Neural crest cell (in vitro differentiated cells): ENCODE measurements around the gene LRRC53. TPM values are rescaled to one million over a fixed set of nuclear protein-coding genes. Genes with fewer than 3 reads are reported as not detected.

Experiments
- DNase-seq: peaks from one replicate; pipeline ENCODE4 v3.0.0; 2021; ENCODE audit warnings: low read depth, mixed read lengths, low spot score
- H3K27ac Mint-ChIP-seq: one replicate; pipeline ENCODE4 v1.8.0; 2021; ENCODE audit warnings: mild to moderate bottlenecking, mixed read lengths; ENCODE audit not compliant: unreplicated experiment
- H3K27me3 Mint-ChIP-seq: 2 replicates; pipeline ENCODE4 v1.8.0; 2021; ENCODE audit warnings: low read depth, mild to moderate bottlenecking, mixed read lengths
- H3K36me3 Mint-ChIP-seq: 2 replicates; pipeline ENCODE4 v1.8.0; 2021; ENCODE audit warnings: low read depth, mild to moderate bottlenecking, mixed read lengths
- H3K4me1 Mint-ChIP-seq: 2 replicates; pipeline ENCODE4 v1.8.0; 2021; ENCODE audit warnings: mixed read lengths
- H3K4me3 Mint-ChIP-seq: one replicate; pipeline ENCODE4 v1.8.0; 2021; ENCODE audit warnings: mild to moderate bottlenecking, mixed read lengths
- H3K9me3 Mint-ChIP-seq: 2 replicates; pipeline ENCODE4 v1.8.0; 2021; ENCODE audit warnings: mixed read lengths
- total RNA-seq: library from RNA; stranded (reverse); gene quantifications from 2 replicates; pipeline ENCODE4 v1.2.1, GENCODE V29; 2021
- TF ChIP-seq, protein P1 (sequence below): fragments of 200-600 bp; sonication (generic); conservative IDR thresholded peaks from 2 replicates; pipeline ENCODE4 v1.5.0; 2021; ENCODE audit warnings: antibody characterized with exemption, mild to moderate bottlenecking

Gene LRRC53
- total RNA-seq, 1 donor from 2014 or later, result not detected

DNA sequence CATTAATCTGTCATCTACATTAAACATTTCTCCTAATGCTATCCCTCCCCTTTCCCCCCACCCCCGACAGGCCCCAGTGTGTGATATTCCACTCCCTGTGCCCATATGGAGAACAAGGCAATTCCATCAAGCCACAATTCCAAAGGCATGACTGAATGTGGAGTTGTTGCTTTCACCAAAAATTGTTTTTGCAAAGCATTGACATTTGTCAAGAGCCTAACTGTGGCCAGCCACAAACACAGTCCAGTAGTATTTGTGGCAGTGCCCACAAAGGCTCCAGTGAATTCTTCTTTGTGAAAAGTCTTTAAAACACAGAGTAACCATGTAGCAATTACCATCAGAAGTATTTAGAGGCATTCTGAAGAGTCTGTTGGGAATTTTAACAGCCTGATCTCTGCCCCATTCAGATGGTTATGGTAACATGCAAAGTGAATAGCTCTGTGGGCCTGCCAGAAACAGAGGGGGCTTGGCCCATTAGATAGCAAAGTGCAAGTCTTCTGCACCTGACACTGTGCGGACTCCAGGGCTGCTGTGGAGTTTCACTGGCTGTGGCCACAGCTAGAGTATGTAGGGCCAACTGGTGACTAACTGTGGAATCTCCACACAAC is 11.6 kb upstream of the LRRC53 start:
- Mint-ChIP-seq H3K4me3 (no peak overlapping the region), H3K27me3 (no peaks in the 10 kb centered on the region), H3K36me3 (no peaks in the 10 kb centered on the region), H3K27ac (no peak overlapping the region), H3K4me1 (peaks cover 17% of the 10 kb centered on the region), H3K9me3 (no peaks in the 10 kb centered on the region)
- no peak for DNase-seq
- TF ChIP-seq, protein P1, sequence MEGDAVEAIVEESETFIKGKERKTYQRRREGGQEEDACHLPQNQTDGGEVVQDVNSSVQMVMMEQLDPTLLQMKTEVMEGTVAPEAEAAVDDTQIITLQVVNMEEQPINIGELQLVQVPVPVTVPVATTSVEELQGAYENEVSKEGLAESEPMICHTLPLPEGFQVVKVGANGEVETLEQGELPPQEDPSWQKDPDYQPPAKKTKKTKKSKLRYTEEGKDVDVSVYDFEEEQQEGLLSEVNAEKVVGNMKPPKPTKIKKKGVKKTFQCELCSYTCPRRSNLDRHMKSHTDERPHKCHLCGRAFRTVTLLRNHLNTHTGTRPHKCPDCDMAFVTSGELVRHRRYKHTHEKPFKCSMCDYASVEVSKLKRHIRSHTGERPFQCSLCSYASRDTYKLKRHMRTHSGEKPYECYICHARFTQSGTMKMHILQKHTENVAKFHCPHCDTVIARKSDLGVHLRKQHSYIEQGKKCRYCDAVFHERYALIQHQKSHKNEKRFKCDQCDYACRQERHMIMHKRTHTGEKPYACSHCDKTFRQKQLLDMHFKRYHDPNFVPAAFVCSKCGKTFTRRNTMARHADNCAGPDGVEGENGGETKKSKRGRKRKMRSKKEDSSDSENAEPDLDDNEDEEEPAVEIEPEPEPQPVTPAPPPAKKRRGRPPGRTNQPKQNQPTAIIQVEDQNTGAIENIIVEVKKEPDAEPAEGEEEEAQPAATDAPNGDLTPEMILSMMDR, result no peak

DNA sequence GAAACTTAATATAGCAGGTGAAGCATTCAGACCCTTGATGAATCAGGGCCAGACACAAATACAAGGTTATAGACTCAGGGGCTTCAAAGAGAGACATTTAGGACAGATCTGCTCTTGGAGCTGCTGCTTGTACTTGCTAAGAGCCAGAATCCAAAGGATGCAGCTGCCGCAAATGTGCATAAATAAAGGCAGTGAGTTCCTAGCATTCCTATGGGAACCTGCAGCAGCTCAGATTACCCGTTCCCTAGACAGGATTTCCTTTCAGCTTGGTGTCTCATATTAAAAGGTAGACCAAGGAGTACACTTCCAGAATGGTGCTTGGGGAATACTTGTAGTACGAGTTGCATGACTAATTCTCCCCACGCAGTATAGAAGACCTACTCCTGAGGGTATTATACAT is 9.7 kb upstream of the LRRC53 start:
- Mint-ChIP-seq H3K4me3 (no peak overlapping the region), H3K36me3 (no peaks in the 10 kb centered on the region), H3K9me3 (no peaks in the 10 kb centered on the region), H3K4me1 (peaks cover 17% of the 10 kb centered on the region), H3K27me3 (no peaks in the 10 kb centered on the region), H3K27ac (no peak overlapping the region)
- no peak for DNase-seq
- TF ChIP-seq, protein P1, result no peak

DNA sequence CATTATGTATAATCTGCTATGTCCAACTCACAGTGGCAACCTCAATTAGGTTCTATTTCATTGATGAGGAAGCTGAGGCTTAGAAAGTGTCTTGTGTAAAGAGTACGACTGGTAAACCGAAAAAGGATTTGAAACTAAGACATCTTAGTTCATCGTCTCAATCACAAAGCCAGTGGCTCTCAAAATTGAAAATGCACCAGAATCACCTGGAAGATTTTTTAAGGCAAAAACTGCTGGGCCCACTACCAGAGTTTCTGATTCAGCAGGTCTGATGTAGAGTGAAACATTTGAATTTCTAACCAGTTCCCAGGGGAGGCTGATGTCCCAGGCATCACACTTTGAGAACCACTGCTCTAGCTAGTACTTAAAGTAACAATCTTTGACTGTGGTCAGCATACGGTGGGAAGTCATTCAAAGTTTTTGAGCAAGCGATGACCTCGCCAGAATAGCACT is 5.2 kb upstream of the LRRC53 start:
- H3K36me3 Mint-ChIP-seq, result no peaks in the 10 kb centered on the region
- H3K27me3 Mint-ChIP-seq, result no peaks in the 10 kb centered on the region
- TF ChIP-seq, protein P1, result no peak
- no peak for DNase-seq
- no peaks in the 10 kb centered on the region for H3K9me3 Mint-ChIP-seq
- H3K4me3 Mint-ChIP-seq, result no peak overlapping the region
- no peak overlapping the region for H3K27ac Mint-ChIP-seq
- peaks cover 12% of the 10 kb centered on the region for H3K4me1 Mint-ChIP-seq

DNA sequence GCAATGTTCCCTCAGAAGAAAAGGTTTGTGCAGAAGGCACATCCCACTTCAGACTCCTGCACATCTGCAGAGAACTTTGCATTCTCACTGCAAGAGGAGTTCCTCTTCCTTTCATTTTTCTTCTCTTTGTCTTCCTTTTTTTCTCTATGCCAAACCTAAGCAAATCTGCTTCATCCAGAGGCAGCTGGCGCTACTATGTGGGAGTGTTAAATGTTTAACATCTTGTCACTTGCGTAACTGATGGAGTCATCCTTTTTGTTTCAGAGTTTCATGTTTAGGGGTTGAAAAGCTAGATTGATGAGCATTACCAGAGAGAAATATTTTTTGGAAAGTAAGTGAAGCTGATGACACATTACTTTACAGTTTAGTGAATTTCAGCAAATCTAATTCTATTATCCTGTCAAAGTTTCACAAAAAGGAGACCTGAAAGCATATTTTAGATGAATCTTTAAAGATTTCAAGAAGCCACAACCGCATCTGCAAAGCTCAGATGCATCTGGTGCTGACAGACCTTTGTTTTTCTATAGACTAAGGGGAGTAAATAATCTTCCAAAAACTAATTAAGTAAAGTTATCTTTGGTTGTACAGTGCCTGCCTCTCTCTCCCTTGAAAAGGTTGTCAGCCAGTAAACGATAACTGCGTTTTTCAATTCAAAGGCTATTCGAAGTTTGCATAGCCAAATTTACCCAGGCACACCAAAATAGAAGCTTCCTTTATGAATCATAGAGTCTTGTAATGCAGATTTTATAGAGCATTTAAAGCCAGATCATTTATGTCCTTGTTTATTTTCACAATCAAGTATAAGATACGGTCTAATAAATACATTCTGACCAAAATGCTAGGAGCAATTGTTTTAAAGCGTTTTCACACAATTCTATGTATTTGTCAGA is 1.2 kb upstream of the LRRC53 start:
- H3K4me1 Mint-ChIP-seq, result peaks cover 5% of the 10 kb centered on the region
- H3K27me3 Mint-ChIP-seq, result no peaks in the 10 kb centered on the region
- H3K4me3 Mint-ChIP-seq, result no peak overlapping the region
- peaks cover 2% of the 10 kb centered on the region for H3K9me3 Mint-ChIP-seq
- TF ChIP-seq, protein P1, result no peak
- DNase-seq, result no peak
- no peaks in the 10 kb centered on the region for H3K36me3 Mint-ChIP-seq
- no peak overlapping the region for H3K27ac Mint-ChIP-seq

DNA sequence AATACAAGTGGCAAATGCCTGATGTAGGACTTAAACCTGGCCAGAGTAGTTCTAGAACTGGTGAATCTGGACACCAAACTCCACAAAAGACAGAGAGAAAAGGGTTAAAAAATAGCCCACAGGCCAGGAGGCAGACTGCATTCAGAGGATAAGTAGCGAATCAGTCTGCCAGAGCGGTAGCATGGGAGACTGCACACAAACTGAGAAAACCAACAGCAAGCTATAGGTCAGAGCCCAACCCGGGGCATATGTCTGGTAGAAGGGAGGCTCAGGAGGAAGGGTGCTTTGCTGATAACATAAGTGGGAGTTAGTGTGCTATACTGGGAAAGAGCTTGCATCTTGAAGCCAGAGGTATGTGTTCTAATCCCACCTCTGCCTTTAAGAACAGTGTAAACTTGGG is 4.0 kb downstream of the LRRC53 start:
- Mint-ChIP-seq H3K9me3 (peaks cover 2% of the 10 kb centered on the region), H3K4me3 (no peak overlapping the region), H3K27me3 (no peaks in the 10 kb centered on the region), H3K36me3 (no peaks in the 10 kb centered on the region), H3K27ac (no peak overlapping the region), H3K4me1 (peaks cover 40% of the 10 kb centered on the region)
- no peak for DNase-seq
- TF ChIP-seq, protein P1, result no peak
